Activated naive CD4-positive, alpha-beta T cell treated with anti-CD3 and anti-CD28 coated beads, Interleukin-2, amount 50 U/mL, for 72 hours (primary cell): ENCODE results near the gene SLC25A46. TPM values are rescaled to one million over a fixed set of nuclear protein-coding genes. Genes with fewer than 3 reads are reported as not detected.
A peak's percentile ranks its signal among the peaks of the same experiment; 100 is the strongest.
"Not testable (repeated sequence)": the region's sequence is repeated elsewhere in the genome, so short reads cannot be mapped to it uniquely, and the experiment has no call there.

Experiments used
- ATAC-seq, 2 donors: fragments of 150-1000 bp; cut with Tn5 transposase; 2 replicates each; pipeline ENCODE4 v1.10.0; 2021; ENCODE audit warnings: mild to moderate bottlenecking in 2 of 2, moderate library complexity in 2 of 2
- DNase-seq, 2 donors: peaks; one replicate each; pipeline ENCODE4 v3.0.0; 2021 to 2022; ENCODE audit warnings: low spot score in 2 of 2
- H3K27ac Mint-ChIP-seq, 2 donors: one replicate each; pipeline ENCODE4 v1.8.0; 2022; ENCODE audit warnings: mild to moderate bottlenecking in 2 of 2, mixed read lengths in 2 of 2
- H3K36me3 Mint-ChIP-seq, 2 donors: one replicate each; pipeline ENCODE4 v1.8.0; 2022; ENCODE audit warnings: mixed read lengths in 2 of 2
- H3K9me3 Mint-ChIP-seq, 2 donors: one replicate each; pipeline ENCODE4 v1.8.0; 2022; ENCODE audit warnings: mixed read lengths in 2 of 2
- total RNA-seq, 2 donors: library from RNA; stranded (reverse); gene quantifications; one replicate each; pipeline ENCODE4 v1.2.3, GENCODE V29; 2022

SLC25A46 gene
- total RNA-seq, 2 donors from 2014 or later = 28.1 to 49.6 TPM

GRCh38 chr5:110738503-110738811 lies 350 bp upstream of the SLC25A46 start:
- Mint-ChIP-seq H3K9me3 (no peaks in the 10 kb centered on the region), H3K36me3 (peaks cover 8 to 21% of the 10 kb centered on the region in 2 donors), H3K27ac (peak overlapping the region; percentile 96)
- DNase-seq = no peak
- ATAC-seq = peak; percentile 59 to 72

GRCh38 chr5:110751902-110752762 lies 13.3 kb downstream of the SLC25A46 start:
- H3K9me3 Mint-ChIP-seq = no peaks in the 10 kb centered on the region
- peak overlapping the region; percentile 88 to 97 for H3K27ac Mint-ChIP-seq
- peaks cover 17 to 34% of the 10 kb centered on the region in 2 donors for H3K36me3 Mint-ChIP-seq
- peak in 1 of 2 donors; percentile 36 for DNase-seq
- peak; percentile 92 to 95 for ATAC-seq

GRCh38 chr5:110752953-110753352 lies 14.1 kb downstream of the SLC25A46 start:
- peak in 1 of 2 donors; percentile 22 for DNase-seq
- Mint-ChIP-seq H3K9me3 (no peaks in the 10 kb centered on the region), H3K36me3 (peaks cover 17 to 36% of the 10 kb centered on the region in 2 donors), H3K27ac (peak overlapping the region; percentile 88 to 97)
- ATAC-seq = peak; percentile 61 to 70

GRCh38 chr5:110753600-110753999 lies 14.8 kb downstream of the SLC25A46 start:
- Mint-ChIP-seq H3K27ac (peak overlapping the region in 1 of 2 donors; percentile 97), H3K36me3 (peaks cover 15 to 37% of the 10 kb centered on the region in 2 donors), H3K9me3 (no peaks in the 10 kb centered on the region)
- DNase-seq (no peak), ATAC-seq (no peak)

GRCh38 chr5:110754181-110754580 lies 15.4 kb downstream of the SLC25A46 start:
- H3K9me3 Mint-ChIP-seq = no peaks in the 10 kb centered on the region

GRCh38 chr5:110757118-110757729 lies 18.4 kb downstream of the SLC25A46 start:
- Mint-ChIP-seq H3K27ac (no peak overlapping the region), H3K36me3 (peaks cover 9 to 24% of the 10 kb centered on the region in 2 donors), H3K9me3 (no peaks in the 10 kb centered on the region)
- DNase-seq = peak in 1 of 2 donors; percentile 22
- ATAC-seq = no peak

More at GRCh38 chr5:110754181-110754580, 15.4 kb downstream of the SLC25A46 start:
- no peak for DNase-seq
- no peak for ATAC-seq
- peak overlapping the region; percentile 32 to 75 for H3K27ac Mint-ChIP-seq
- peaks cover 9 to 31% of the 10 kb centered on the region in 2 donors for H3K36me3 Mint-ChIP-seq

- ATAC-seq (no peak), DNase-seq (no peak)
- Mint-ChIP-seq H3K27ac (no peak overlapping the region), H3K36me3 (peaks cover 0 to 6% of the 10 kb centered on the region in 2 donors), H3K9me3 (no peaks in the 10 kb centered on the region)
Measured at GRCh38 chr5:110760158-110760557, 21.4 kb downstream of the SLC25A46 start.

GRCh38 chr5:110768138-110768860 lies 29.5 kb downstream of the SLC25A46 start:
- Mint-ChIP-seq H3K36me3 (no peaks in the 10 kb centered on the region), H3K9me3 (no peaks in the 10 kb centered on the region), H3K27ac (no peak overlapping the region)
- DNase-seq (no peak), ATAC-seq (no peak)

- no peak for DNase-seq
- Mint-ChIP-seq H3K36me3 (no peaks in the 10 kb centered on the region), H3K9me3 (peaks cover under 1 to 2% of the 10 kb centered on the region in 2 donors), H3K27ac (no peak overlapping the region)
- no peak for ATAC-seq
Measured at GRCh38 chr5:110769000-110769681, 30.3 kb downstream of the SLC25A46 start.

GRCh38 chr5:110770286-110770685 lies 31.5 kb downstream of the SLC25A46 start:
- no peak overlapping the region for H3K27ac Mint-ChIP-seq
- DNase-seq = no peak
- peaks cover 0 to 1% of the 10 kb centered on the region in 2 donors for H3K36me3 Mint-ChIP-seq
- H3K9me3 Mint-ChIP-seq = peaks cover 5 to 7% of the 10 kb centered on the region in 2 donors
- no peak for ATAC-seq

GRCh38 chr5:110784901-110785300 lies 46.1 kb downstream of the SLC25A46 start:
- no peak for ATAC-seq
- Mint-ChIP-seq H3K36me3 (no peaks in the 10 kb centered on the region), H3K9me3 (no peaks in the 10 kb centered on the region), H3K27ac (no peak overlapping the region)
- DNase-seq = no peak

- no peaks in the 10 kb centered on the region for H3K9me3 Mint-ChIP-seq
- no peaks in the 10 kb centered on the region for H3K36me3 Mint-ChIP-seq
- H3K27ac Mint-ChIP-seq = no peak overlapping the region
- ATAC-seq (no peak), DNase-seq (no peak)
Measured at GRCh38 chr5:110785356-110785755, 46.5 kb downstream of the SLC25A46 start.

- ATAC-seq, H3K9me3 Mint-ChIP-seq, H3K27ac Mint-ChIP-seq, H3K36me3 Mint-ChIP-seq, DNase-seq: not testable (repeated sequence)
Measured at GRCh38 chr5:110788006-110788405, 49.2 kb downstream of the SLC25A46 start.

GRCh38 chr5:110790673-110791072 lies 51.9 kb downstream of the SLC25A46 start:
- DNase-seq (no peak), ATAC-seq (no peak)
- no peaks in the 10 kb centered on the region for H3K36me3 Mint-ChIP-seq
- H3K9me3 Mint-ChIP-seq = peaks cover 0 to 5% of the 10 kb centered on the region in 2 donors
- H3K27ac Mint-ChIP-seq = no peak overlapping the region

GRCh38 chr5:110802998-110803397 lies 64.2 kb downstream of the SLC25A46 start:
- no peak overlapping the region for H3K27ac Mint-ChIP-seq
- H3K36me3 Mint-ChIP-seq = no peaks in the 10 kb centered on the region
- ATAC-seq (no peak), DNase-seq (no peak)
- peaks cover 5 to 16% of the 10 kb centered on the region in 2 donors for H3K9me3 Mint-ChIP-seq

- H3K27ac Mint-ChIP-seq = no peak overlapping the region
- no peak for DNase-seq
- no peak for ATAC-seq
- H3K9me3 Mint-ChIP-seq = peaks cover 5 to 16% of the 10 kb centered on the region in 2 donors
- H3K36me3 Mint-ChIP-seq = no peaks in the 10 kb centered on the region
Measured at GRCh38 chr5:110803467-110804326, 64.9 kb downstream of the SLC25A46 start.
